ENCODE results near the gene MYH2.

GRCh38 chr17:10532026-10532425, 17.4 kb downstream of the MYH2 start:
- TF ChIP-seq CTCF (IDR thresholded peaks at IDR 0.05) (no peak), POLR2A (IDR thresholded peaks at IDR 0.05) (no peak)

Measured in vagina (tissue), 2 donors.